HepG2 (cell line): ENCODE results near the gene SF3B5. TPM values are rescaled to one million over a fixed set of nuclear protein-coding genes. Genes with fewer than 3 reads are reported as not detected.
A peak's percentile ranks its signal among the peaks of the same experiment; 100 is the strongest.

ENCODE experiments used
- ATAC-seq: fragments of 200-7000 bp; cut with Tn5 transposase; 3 replicates; pipeline ENCODE4 v1.9.1; 2020; ENCODE audit warnings: mild to moderate bottlenecking, moderate library complexity
- BruUV-seq: library from RNA; stranded (reverse); fragments of 400-500 nt; replicated peaks from 2 replicates; lab custom pipeline; 2021; lab: Mats Ljungman, UMichigan
- CTCF ChIA-PET: fragments of 300-600 bp; formaldehyde crosslinking; extraction: SDS; loops from one replicate; lab custom pipeline; 2021; ENCODE audit warnings: low total read pairs, inconsistent platforms, low intra/inter-chr PET ratio; lab: Yijun Ruan, JAX
- POLR2A ChIA-PET: fragments of 350-600 bp; sonication (Branson Sonifier 250); formaldehyde crosslinking; loops from one replicate; lab custom pipeline; 2020; ENCODE audit warnings: antibody characterized with exemption, inconsistent platforms; lab: Yijun Ruan, JAX
- DNase-seq: peaks from one replicate; pipeline ENCODE4 v3.0.0-alpha.2; 2015; ENCODE audit warnings: low spot score
- FAIRE-seq: peaks from 3 replicates; lab custom pipeline; 2011; peaks lifted over from hg19 to GRCh38; lab: Jason Lieb, UNC
- H2AFZ ChIP-seq: one replicate; pipeline ENCODE4 v1.6.1; 2011; ENCODE audit warnings: low read length, inconsistent platforms
- H3K27ac ChIP-seq: fragments of 300-600 bp; 3 replicates; pipeline ENCODE4 v1.8.0; 2011; ENCODE audit warnings: mixed run types, mild to moderate bottlenecking, mixed read lengths, low read length, inconsistent platforms; ENCODE audit not compliant: insufficient read depth; ENCODE audit errors: extremely low read length
- H3K27me3 ChIP-seq, 2 experiments: fragments of 200-600 bp in 1 of 2; 2 replicates in 1 of 2; 3 replicates in 1 of 2; pipeline versions ENCODE4 v1.6.0 to v1.8.0; 2011; ENCODE audit warnings: low read length in 2 of 2, mild to moderate bottlenecking in 2 of 2, moderate library complexity in 2 of 2, inconsistent platforms in 1 of 2; ENCODE audit not compliant: insufficient read depth in 2 of 2, control insufficient read depth in 1 of 2
- H3K36me3 ChIP-seq, 2 experiments: fragments of 200-600 bp in 1 of 2; replicated peaks in 1 of 2; 2 replicates in 1 of 2; 3 replicates in 1 of 2; pipeline versions ENCODE4 v1.5.1 to v1.8.0; 2011; ENCODE audit warnings: low read length in 2 of 2, inconsistent platforms in 1 of 2; ENCODE audit not compliant: insufficient read depth in 2 of 2, control insufficient read depth in 1 of 2
- H3K4me1 ChIP-seq: 2 replicates; pipeline ENCODE4 v1.5.1; 2012; ENCODE audit warnings: low read length, inconsistent platforms; ENCODE audit not compliant: insufficient read depth
- H3K4me2 ChIP-seq: 2 replicates; pipeline ENCODE4 v1.6.0; 2011; ENCODE audit warnings: low read depth, low read length, inconsistent platforms
- H3K4me3 ChIP-seq, 3 experiments: fragments of 200-600 bp in 1 of 3; sonication (generic), shearing (Covaris generic) in 1 of 3; replicated peaks in 1 of 3; 2 replicates each; pipeline ENCODE4 v1.5.1; 2011 to 2016; ENCODE audit warnings: low read length in 3 of 3, inconsistent platforms in 2 of 3, low read depth in 2 of 3, mild to moderate bottlenecking in 2 of 3, control low read depth in 1 of 3, mixed read lengths in 1 of 3; ENCODE audit not compliant: insufficient read depth in 1 of 3
- H3K79me2 ChIP-seq: one replicate; pipeline ENCODE4 v1.6.1; 2011; ENCODE audit warnings: low read length, inconsistent platforms; ENCODE audit not compliant: insufficient read depth
- H3K9ac ChIP-seq: 2 replicates; pipeline ENCODE4 v1.6.0; 2011; ENCODE audit warnings: mild to moderate bottlenecking, low read depth, low read length, inconsistent platforms; ENCODE audit not compliant: insufficient read depth
- H3K9me3 ChIP-seq: 2 replicates; pipeline ENCODE4 v1.5.1; 2012; ENCODE audit warnings: mild to moderate bottlenecking, low read length
- H4K20me1 ChIP-seq: 2 replicates; pipeline ENCODE4 v1.6.0; 2011; ENCODE audit warnings: inconsistent platforms, mild to moderate bottlenecking, low read length, moderate library complexity; ENCODE audit not compliant: insufficient read depth
- ATM ChIP-seq: fragments of 450-650 bp; IDR thresholded peaks from 2 replicates; pipeline ENCODE4 v1.7.1; 2017; ENCODE audit warnings: mild to moderate bottlenecking, borderline replicate concordance
- FOXP1 ChIP-seq, 2 experiments: fragments of 450-650 bp in 1 of 2; IDR thresholded peaks; 2 replicates each; pipeline ENCODE4 v1.6.1; 2017 to 2018; ENCODE audit warnings: antibody characterized with exemption in 1 of 2
- KAT8 ChIP-seq: IDR thresholded peaks from 2 replicates; pipeline ENCODE4 v1.6.1; 2016; ENCODE audit warnings: missing genetic modification reagents, missing compliant biosample characterization
- NR3C1 ChIP-seq: sonication (generic); formaldehyde crosslinking; IDR thresholded peaks from 2 replicates; pipeline ENCODE4 v1.4.0; 2020; ENCODE audit warnings: missing genetic modification reagents
- PHB2 ChIP-seq: fragments of 450-650 bp; IDR thresholded peaks from 2 replicates; pipeline ENCODE4 v1.6.1; 2018; ENCODE audit not compliant: partially characterized antibody
- SOX5 ChIP-seq: IDR thresholded peaks from 2 replicates; pipeline ENCODE4 v1.6.1; 2016; ENCODE audit warnings: borderline replicate concordance
- TFDP1 ChIP-seq: IDR thresholded peaks from 2 replicates; pipeline ENCODE4 v1.6.1; 2016; ENCODE audit warnings: missing compliant biosample characterization, missing genetic modification reagents, borderline replicate concordance
- ZNF24 ChIP-seq: fragments of 450-650 bp; IDR thresholded peaks from 2 replicates; pipeline ENCODE4 v1.6.1; 2017; ENCODE audit warnings: antibody characterized with exemption, mild to moderate bottlenecking
- ZNF274 ChIP-seq: sonication (generic); formaldehyde crosslinking; IDR thresholded peaks from 2 replicates; pipeline ENCODE4 v1.5.1; 2020; ENCODE audit warnings: mild to moderate bottlenecking, missing genetic modification reagents
- ZNF350 ChIP-seq: sonication (generic); formaldehyde crosslinking; IDR thresholded peaks from 2 replicates; pipeline ENCODE4 v1.4.0; 2020; ENCODE audit warnings: mild to moderate bottlenecking, low read depth, missing genetic modification reagents, borderline replicate concordance
- ZNF441 ChIP-seq: sonication (generic); formaldehyde crosslinking; IDR thresholded peaks from 2 replicates; pipeline ENCODE4 v1.7.0; 2021; ENCODE audit warnings: missing genetic modification reagents, borderline replicate concordance
- ZNF558 ChIP-seq: sonication (generic); formaldehyde crosslinking; IDR thresholded peaks from 2 replicates; pipeline ENCODE4 v1.9.0; 2022; ENCODE audit warnings: mild to moderate bottlenecking, missing genetic modification reagents, borderline replicate concordance
- ZSCAN30 ChIP-seq: sonication (generic); formaldehyde crosslinking; IDR thresholded peaks from 2 replicates; pipeline ENCODE4 v1.5.0; 2020; ENCODE audit warnings: mild to moderate bottlenecking, missing genetic modification reagents
- WGBS: methylation state at CpG from one replicate; pipeline ENCODE4 v1.1.6; 2017; ENCODE audit warnings: low lambda C conversion rate; 5-methylcytosine and 5-hydroxymethylcytosine counted together
- in situ Hi-C: cut with HindIII; loops from 2 replicates; pipeline ENCODE4 v1.10.0; 2017; ENCODE audit warnings: low pct_unique_long_range_greater_than_20kb; ENCODE audit not compliant: extremely low pct_ligation_motif_present
- intact Hi-C: fragments of 100-400 bp; cut with micrococcal nuclease; formaldehyde crosslinking; loops from one replicate; pipeline ENCODE4 v1.10.0; 2022; ENCODE audit not compliant: unreplicated experiment
- polyA plus RNA-seq, 8 experiments: library from polyadenylated mRNA; depleted of rRNA in 3 of 8; stranded (reverse) in 7 of 8; unstranded in 1 of 8; fragments of >200 nt; fragmentation: Illumina TruSeq in 4 of 8; extraction: Trizol in 4 of 8; gene quantifications; 2 replicates each; pipeline versions ENCODE4 v1.2.1 to v1.2.3, GENCODE V29; 2011 to 2016; ENCODE audit warnings: low read depth in 4 of 8, missing spikeins in 1 of 8, mixed read lengths in 1 of 8; ENCODE audit not compliant: insufficient read depth in 1 of 8
- total RNA-seq, 5 experiments: library from RNA; depleted of rRNA; stranded (reverse); fragments of >200 nt; fragmentation: Illumina TruSeq; extraction: Trizol; gene quantifications; 2 replicates each; pipeline ENCODE4 v1.2.3, GENCODE V29; 2016; ENCODE audit warnings: low read depth in 1 of 5
- TF ChIP-seq, protein P1 (sequence below): IDR thresholded peaks from 2 replicates; pipeline ENCODE4 v1.6.1; 2012; ENCODE audit warnings: low read depth, low read length, improper control_type of control experiment

Gene SF3B5
- total and polyA plus RNA-seq, 2 of the 13 experiments (the other 11 are each of a cell fraction or from before 2014, with no cell fraction given) = 263 to 292 TPM

- FAIRE-seq (no peak), DNase-seq (no peak), ATAC-seq (no peak)
- 0 out of 2 replicates have a peak, but pooled peaks cover 8% of the 10 kb centered on the region for H3K4me1 ChIP-seq
- POLR2A ChIA-PET = no interaction called here
- H3K36me3 ChIP-seq = no peaks in the 10 kb centered on the region
- WGBS = 38% methylated on average over 2 of the region's 2 CpGs
- in situ Hi-C loops = no loop called here
- 0 out of 5 replicates have a peak, but pooled peaks cover 0 to 1% of the 10 kb centered on the region in 2 experiments for H3K27me3 ChIP-seq
- no peaks in the 10 kb centered on the region for H4K20me1 ChIP-seq
- no peak for TF ChIP-seq ZNF558 (CRISPR knock-in tag)
- TF ChIP-seq FOXP1 (IDR thresholded peaks at IDR 0.05) = peak; percentile 93
- no peak for TF ChIP-seq FOXP1 (CRISPR knock-in tag; IDR thresholded peaks at IDR 0.05)
- no peak for TF ChIP-seq KAT8 (CRISPR knock-in tag)
- no peak for TF ChIP-seq TFDP1 (CRISPR knock-in tag)
- no peak for TF ChIP-seq ZNF441
- no peak for TF ChIP-seq ZSCAN30 (CRISPR knock-in tag)
- no peak overlapping the region for H2AFZ ChIP-seq
- H3K4me2 ChIP-seq = no peak overlapping the region
- CTCF ChIA-PET = no interaction called here
- intact Hi-C loops = no loop called here
- no peak overlapping the region for H3K27ac ChIP-seq
- no TSS peak for BruUV-seq
- H3K9ac ChIP-seq = no peak overlapping the region
- H3K79me2 ChIP-seq = no peaks in the 10 kb centered on the region
- no peak overlapping the region for H3K4me3 ChIP-seq
- H3K9me3 ChIP-seq = no peaks in the 10 kb centered on the region
Measured at GRCh38 chr6:144141470-144141869, 46.1 kb upstream of the SF3B5 start.

DNA sequence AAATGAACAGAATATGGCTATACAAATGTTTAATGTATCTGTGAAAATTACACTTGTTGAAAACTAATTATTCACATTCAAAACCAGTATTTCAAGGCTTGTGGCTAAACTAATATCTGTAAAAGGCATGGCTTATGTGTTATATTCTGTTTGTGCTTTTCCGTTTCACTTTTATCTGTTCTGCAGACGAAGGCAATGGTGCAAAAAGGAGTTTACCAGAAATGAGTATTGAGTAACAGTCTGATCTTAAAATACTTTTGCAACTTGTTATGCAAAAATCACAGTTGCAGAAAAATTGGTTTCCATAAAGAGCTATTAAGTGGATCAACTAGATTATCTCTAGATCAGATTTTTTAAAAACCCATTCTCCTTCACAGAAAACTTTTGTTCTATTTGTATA lies 45.5 kb upstream of the SF3B5 start:
- FAIRE-seq (no peak), ATAC-seq (no peak), DNase-seq (no peak)
- Histone ChIP-seq H2AFZ (no peak overlapping the region), H3K9me3 (no peaks in the 10 kb centered on the region), H3K4me1 (0 out of 2 replicates have a peak, but pooled peaks cover 8% of the 10 kb centered on the region), H3K79me2 (no peaks in the 10 kb centered on the region), H3K9ac (no peak overlapping the region), H3K4me2 (no peak overlapping the region), H3K27me3 (0 out of 5 replicates have a peak, but pooled peaks cover 0 to 1% of the 10 kb centered on the region in 2 experiments), H4K20me1 (no peaks in the 10 kb centered on the region), H3K36me3 (no peaks in the 10 kb centered on the region), H3K4me3 (no peak overlapping the region), H3K27ac (no peak overlapping the region)
- intact Hi-C loops = no loop called here
- WGBS = 24% methylated on average over 2 of the region's 2 CpGs
- in situ Hi-C loops = no loop called here
- ChIA-PET CTCF (no interaction called here), POLR2A (no interaction called here)
- BruUV-seq = no TSS peak
- no peak for TF ChIP-seq ZNF350 (CRISPR knock-in tag)
- no peak for TF ChIP-seq ATM
- no peak for TF ChIP-seq NR3C1 (CRISPR knock-in tag)
- TF ChIP-seq, protein P1, sequence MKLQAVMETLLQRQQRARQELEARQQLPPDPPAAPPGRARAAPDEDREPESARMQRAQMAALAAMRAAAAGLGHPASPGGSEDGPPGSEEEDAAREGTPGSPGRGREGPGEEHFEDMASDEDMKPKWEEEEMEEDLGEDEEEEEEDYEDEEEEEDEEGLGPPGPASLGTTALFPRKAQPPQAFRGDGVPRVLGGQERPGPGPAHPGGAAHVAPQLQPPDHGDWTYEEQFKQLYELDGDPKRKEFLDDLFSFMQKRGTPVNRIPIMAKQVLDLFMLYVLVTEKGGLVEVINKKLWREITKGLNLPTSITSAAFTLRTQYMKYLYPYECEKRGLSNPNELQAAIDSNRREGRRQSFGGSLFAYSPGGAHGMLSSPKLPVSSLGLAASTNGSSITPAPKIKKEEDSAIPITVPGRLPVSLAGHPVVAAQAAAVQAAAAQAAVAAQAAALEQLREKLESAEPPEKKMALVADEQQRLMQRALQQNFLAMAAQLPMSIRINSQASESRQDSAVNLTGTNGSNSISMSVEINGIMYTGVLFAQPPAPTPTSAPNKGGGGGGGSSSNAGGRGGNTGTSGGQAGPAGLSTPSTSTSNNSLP = no peak
- no peak for TF ChIP-seq PHB2
- TF ChIP-seq SOX5 (CRISPR knock-in tag) = no peak
- no peak for TF ChIP-seq ZNF274 (CRISPR knock-in tag)
- TF ChIP-seq ZNF24 = no peak
